Measurements from ENCODE around the gene NFE2. TPM values are rescaled to one million over a fixed set of nuclear protein-coding genes. Genes with fewer than 3 reads are reported as not detected.
A peak's percentile ranks its signal among the peaks of the same experiment; 100 is the strongest.

NFE2 gene
- total RNA-seq, 2 experiments from 2014 or later = not detected

- Histone ChIP-seq H3K9me2 (ENCODE audit: insufficient read depth, low read length) (no peaks in the 10 kb centered on the region), H3K27ac (ENCODE audit: low read depth, low read length, poor library complexity, severe bottlenecking) (no peak overlapping the region), H3K79me2 (ENCODE audit: insufficient read depth, low read depth, low read length) (no peaks in the 10 kb centered on the region), H3K4me3 (ENCODE audit: low read depth, low read length, poor library complexity, severe bottlenecking) (no peak overlapping the region), H3K4me1 (ENCODE audit: insufficient read depth, low read length, poor library complexity, severe bottlenecking) (no peaks in the 10 kb centered on the region), H3K9me3 (ENCODE audit: low read length) (no peaks in the 10 kb centered on the region), H3K36me3 (ENCODE audit: insufficient read depth, low read length) (no peaks in the 10 kb centered on the region), H2AFZ (ENCODE audit: low read length) (no peak overlapping the region), H3K4me2 (ENCODE audit: low read length) (no peak overlapping the region), H4K20me1 (ENCODE audit: insufficient read depth, low read length) (no peaks in the 10 kb centered on the region)
- peak; percentile 58 for DNase-seq (ENCODE audit: low spot score)
- peak; percentile 85 for TF ChIP-seq CTCF (conservative IDR thresholded peaks at IDR 0.05; ENCODE audit: low read length)
- TF ChIP-seq EZH2phosphoT487 (IDR thresholded peaks at IDR 0.05; ENCODE audit: borderline replicate concordance, low read depth, low read length) = no peak
- ChIA-PET CTCF (ENCODE audit: unreplicated experiment) (interaction anchor here (1.1 to 1.5 kb wide), 2 partner anchors 35 to 84 kb away, joined by 3 read pairs; no protein-coding TSS in a partner anchor), POLR2A (interaction anchor here (0.6 to 1.2 kb wide), 3 partner anchors 13 to 39 kb away, joined by 3 read pairs; no protein-coding TSS in a partner anchor)
- intact Hi-C loops (cut with micrococcal nuclease; ENCODE audit: unreplicated experiment) = loop anchor here (1.0 to 2.0 kb wide), 3 partner anchors 30 to 74 kb away; partner anchors contain the start of gene COPZ1
- BruUV-seq (replicated peaks) = no TSS peak
Measured at GRCh38 chr12:54294152-54294952, 6.5 kb downstream of the NFE2 start.

GRCh38 chr12:54292931-54293241 is 7.9 kb downstream of the NFE2 start:
- CTCF ChIA-PET (ENCODE audit: unreplicated experiment) = interaction anchor here (1.3 to 1.8 kb wide), 4 partner anchors 9 to 34 kb away, joined by 3 to 6 read pairs (median 4); partner anchors contain the start of genes COPZ1 and HNRNPA1
- no peaks in the 10 kb centered on the region; the same call in 1 of the 2 replicates for H4K20me1 ChIP-seq (ENCODE audit: insufficient read depth, low read length)
- POLR2A ChIA-PET = interaction anchor here (0.7 to 1.9 kb wide), 7 partner anchors 9 to 78 kb away, joined by 3 to 6 read pairs (median 3); partner anchors contain the start of gene HNRNPA1
- no peak overlapping the region for H2AFZ ChIP-seq (ENCODE audit: low read length)
- H3K79me2 ChIP-seq (ENCODE audit: insufficient read depth, low read depth, low read length) = no peaks in the 10 kb centered on the region
- intact Hi-C loops (cut with micrococcal nuclease; ENCODE audit: unreplicated experiment) = no loop called here
- no peak overlapping the region for H3K27ac ChIP-seq (ENCODE audit: low read depth, low read length, poor library complexity, severe bottlenecking)
- peaks cover 7% of the 10 kb centered on the region for H3K36me3 ChIP-seq (ENCODE audit: insufficient read depth, low read length)
- H3K9me2 ChIP-seq (ENCODE audit: insufficient read depth, low read length) = no peaks in the 10 kb centered on the region
- no peak overlapping the region for H3K4me3 ChIP-seq (ENCODE audit: low read depth, low read length, poor library complexity, severe bottlenecking)
- no peaks in the 10 kb centered on the region for H3K9me3 ChIP-seq (ENCODE audit: low read length)
- DNase-seq (ENCODE audit: low spot score) = no peak
- no peaks in the 10 kb centered on the region for H3K4me1 ChIP-seq (ENCODE audit: insufficient read depth, low read length, poor library complexity, severe bottlenecking)
- BruUV-seq (replicated peaks) = no TSS peak
- H3K4me2 ChIP-seq (ENCODE audit: low read length) = no peak overlapping the region
- TF ChIP-seq CTCF (conservative IDR thresholded peaks at IDR 0.05; ENCODE audit: low read length) = no peak
- no peak for TF ChIP-seq EZH2phosphoT487 (IDR thresholded peaks at IDR 0.05; ENCODE audit: borderline replicate concordance, low read depth, low read length)
